GM10266 (cell line): Measurements from ENCODE around the gene PSMD13.
"Not testable (repeated sequence)": the region's sequence is repeated elsewhere in the genome, so short reads cannot be mapped to it uniquely, and the experiment has no call there.

Experiments used
- DNase-seq: peaks from one replicate; pipeline ENCODE4 v3.0.0; 2012; ENCODE audit errors: extremely low spot score
- TF ChIP-seq, protein P1 (sequence below): IDR thresholded peaks from 2 replicates; pipeline ENCODE4 v1.5.1; 2012; ENCODE audit warnings: mild to moderate bottlenecking, low read depth; ENCODE audit not compliant: control insufficient read depth, insufficient read depth; ENCODE audit errors: missing control alignments

PSMD13 gene

DNA sequence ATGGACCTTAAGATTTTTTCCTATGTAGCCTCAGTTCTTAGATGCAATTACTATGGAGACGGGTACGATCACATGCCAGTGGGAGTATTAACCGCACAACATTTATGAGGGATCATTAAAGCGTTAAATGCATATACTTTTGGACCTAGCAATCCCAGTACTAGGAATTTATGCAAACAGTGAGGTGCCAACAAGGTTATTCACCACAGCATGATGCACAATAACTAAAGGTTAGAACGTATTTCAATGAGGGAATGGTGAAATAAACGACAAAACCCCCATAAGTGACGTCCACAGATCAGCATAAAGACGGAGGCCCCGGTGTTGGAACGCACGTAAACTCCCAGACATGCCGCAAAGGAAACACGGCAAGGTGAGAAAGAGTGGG is 1.2 kb upstream of the PSMD13 start:
- peak; percentile 58 for DNase-seq
- TF ChIP-seq, protein P1, sequence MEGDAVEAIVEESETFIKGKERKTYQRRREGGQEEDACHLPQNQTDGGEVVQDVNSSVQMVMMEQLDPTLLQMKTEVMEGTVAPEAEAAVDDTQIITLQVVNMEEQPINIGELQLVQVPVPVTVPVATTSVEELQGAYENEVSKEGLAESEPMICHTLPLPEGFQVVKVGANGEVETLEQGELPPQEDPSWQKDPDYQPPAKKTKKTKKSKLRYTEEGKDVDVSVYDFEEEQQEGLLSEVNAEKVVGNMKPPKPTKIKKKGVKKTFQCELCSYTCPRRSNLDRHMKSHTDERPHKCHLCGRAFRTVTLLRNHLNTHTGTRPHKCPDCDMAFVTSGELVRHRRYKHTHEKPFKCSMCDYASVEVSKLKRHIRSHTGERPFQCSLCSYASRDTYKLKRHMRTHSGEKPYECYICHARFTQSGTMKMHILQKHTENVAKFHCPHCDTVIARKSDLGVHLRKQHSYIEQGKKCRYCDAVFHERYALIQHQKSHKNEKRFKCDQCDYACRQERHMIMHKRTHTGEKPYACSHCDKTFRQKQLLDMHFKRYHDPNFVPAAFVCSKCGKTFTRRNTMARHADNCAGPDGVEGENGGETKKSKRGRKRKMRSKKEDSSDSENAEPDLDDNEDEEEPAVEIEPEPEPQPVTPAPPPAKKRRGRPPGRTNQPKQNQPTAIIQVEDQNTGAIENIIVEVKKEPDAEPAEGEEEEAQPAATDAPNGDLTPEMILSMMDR = no peak

DNA sequence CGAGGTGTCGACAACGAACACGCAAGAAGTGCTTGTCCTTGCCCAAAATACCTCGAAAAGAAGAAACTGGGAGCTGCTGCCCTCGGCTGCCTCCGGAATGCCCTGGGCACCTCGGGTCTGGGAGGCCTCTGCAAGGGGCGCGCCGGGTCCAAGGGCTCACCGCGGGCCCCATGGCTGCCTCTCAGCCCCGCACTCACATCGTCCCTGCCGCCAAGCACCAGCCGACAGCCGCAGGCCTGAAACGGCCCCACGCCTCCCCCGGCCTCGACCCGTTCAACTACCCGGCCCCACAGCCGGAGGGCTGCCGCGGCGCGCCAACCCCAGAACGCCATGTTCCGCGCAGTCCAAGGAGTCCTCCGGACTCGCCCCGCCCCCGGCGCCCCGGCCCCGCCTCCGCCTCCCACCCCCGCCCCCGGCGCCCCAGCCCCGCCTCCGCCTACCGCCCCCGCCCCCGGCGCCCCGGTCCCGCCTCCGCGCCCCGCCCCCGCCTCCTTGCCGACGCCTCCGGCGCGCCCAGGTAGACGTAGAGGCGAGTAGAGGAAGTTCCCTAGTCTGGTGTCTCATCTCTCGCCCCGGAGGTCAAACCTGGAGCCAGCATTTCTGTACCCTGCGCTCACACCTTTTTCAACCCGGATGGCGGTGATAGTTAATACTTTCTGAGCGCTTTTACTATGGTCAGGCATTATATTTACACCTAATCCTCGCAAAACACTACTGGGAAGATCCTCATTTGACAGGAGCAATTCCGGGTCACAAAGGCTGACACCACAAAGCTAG is 591 bp upstream of the PSMD13 start, which contains the start of gene SIRT3:
Gene SIRT3 (minus strand): TSS at position 346 of the 777 bp plus-strand sequence. CDS start 14 bp downstream, at position 332.
- TF ChIP-seq, protein P1 = no peak
- peak; percentile 97 for DNase-seq

DNA sequence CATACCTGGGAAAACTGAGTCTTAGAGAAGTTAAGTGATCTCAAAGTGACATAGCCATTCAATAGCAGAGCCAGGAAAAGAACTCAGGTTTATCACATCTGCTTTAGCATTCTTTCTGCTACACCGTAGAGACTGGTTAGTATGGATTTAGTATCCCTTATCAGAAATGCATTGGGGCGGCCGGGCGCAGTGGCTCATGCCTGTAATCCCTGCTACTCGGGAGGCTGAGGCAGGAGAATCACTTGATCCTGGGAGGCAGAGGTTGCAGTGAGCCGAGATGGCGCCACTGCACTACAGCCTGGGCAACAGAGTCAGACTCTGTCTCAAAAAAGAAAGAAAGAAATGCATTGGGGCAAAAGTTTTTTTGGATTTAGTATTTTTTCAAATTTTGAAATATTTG is 1.6 kb downstream of the PSMD13 start:
- DNase-seq = not testable (repeated sequence)

DNA sequence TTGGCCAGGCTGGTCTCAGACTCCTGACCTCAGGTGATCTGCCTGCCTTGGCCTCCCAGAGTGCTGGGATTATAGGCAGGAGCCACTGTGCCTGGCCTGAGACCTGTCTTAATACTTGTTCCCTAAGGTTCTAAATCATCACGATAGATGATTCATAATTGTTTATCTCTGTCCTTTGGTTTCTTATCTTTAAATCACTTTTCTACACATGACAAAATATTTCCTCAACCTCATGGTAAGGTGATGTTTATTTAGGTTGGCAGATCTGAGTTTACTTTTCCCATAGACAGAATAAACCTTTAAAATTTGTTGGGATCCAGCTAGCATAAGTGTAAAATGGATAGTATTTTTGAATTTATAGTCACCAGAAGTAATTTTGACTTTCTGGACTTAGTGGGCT is 3.5 kb downstream of the PSMD13 start:
- no peak for DNase-seq
- TF ChIP-seq, protein P1 = no peak

DNA sequence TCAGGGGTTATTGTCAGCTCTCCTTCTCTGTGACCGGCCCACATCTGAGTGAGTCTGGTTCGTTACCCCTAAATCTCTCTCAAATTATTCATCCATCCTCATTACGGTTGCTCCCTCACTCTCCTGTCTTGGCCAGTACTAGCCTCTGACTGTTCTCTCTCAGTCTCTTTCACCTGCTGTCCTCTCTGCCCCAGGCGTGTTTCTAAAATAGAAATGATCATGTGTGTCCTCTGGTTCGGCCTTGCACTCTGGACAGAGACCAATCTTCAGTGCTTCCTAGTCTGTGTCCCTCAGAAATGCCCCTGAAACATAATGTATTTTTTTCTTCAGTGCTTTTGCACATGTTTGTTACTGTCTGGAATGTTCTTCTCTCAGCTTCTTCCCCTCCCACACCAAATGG is 4.9 kb downstream of the PSMD13 start:
- DNase-seq = no peak
- TF ChIP-seq, protein P1 = no peak

DNA sequence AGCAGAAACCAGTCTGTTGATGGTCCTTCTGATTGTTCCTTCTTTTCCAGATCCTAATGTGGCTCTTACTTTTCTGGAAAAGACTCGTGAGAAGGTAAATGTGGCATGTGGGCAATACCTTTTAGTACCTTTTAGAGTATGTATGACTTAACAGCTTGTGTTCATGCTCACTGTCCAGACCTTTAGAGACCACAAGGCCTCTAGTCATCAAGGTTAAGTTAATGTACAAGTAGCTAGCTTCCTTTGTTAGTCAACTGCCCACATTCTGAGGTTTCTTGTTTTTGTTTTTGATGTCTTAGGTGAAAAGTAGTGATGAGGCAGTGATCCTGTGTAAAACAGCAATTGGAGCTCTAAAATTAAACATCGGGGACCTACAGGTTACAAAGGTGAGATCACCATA is 7.6 kb downstream of the PSMD13 start:
- DNase-seq = no peak

DNA sequence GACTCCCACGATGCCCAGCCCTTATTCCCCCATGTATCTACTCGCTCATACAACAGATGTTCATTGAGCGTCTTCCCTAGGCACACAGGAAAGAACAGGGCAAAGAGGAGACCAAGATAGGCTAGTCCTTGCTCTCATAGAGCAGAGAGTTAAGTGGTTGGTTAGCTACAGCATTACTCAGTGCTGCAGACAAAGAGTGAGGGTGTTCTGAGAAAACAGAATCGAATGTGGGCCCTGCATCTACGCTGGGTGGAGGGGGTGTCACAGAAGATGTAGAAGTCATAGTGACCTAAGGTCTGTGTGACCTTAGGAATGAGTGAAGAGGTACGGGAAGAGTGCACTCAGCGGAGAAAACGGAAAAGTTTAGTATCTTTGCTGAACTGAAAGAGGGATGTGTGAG is 12.3 kb downstream of the PSMD13 start:
- TF ChIP-seq, protein P1 = no peak
- DNase-seq = no peak

More for the DNA sequence above, 7.6 kb downstream of the PSMD13 start:
- TF ChIP-seq, protein P1 = no peak

DNA sequence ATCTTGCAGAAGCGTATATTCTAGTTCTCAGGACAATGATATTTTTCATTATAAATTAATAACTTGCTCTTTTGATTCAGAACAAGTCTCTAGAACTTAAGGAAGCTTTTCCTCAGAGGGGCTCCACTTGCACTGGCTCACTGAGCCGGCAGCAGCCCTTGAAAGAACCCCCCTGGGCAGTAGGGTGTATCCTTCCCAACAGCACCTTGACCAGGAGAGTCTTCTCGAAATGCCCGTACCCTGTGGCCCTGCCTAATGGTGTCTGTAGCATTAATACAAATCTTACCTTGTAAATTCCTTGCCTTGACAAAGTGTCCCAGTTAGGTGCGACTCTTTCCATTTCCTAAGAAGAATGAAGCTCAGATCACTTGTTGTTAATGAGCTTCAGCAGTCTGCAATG is 13.5 kb downstream of the PSMD13 start:
- no peak for DNase-seq
- TF ChIP-seq, protein P1 = no peak
